Lung (tissue), 12 donors: ENCODE data around the gene DCST1. TPM values are rescaled to one million over a fixed set of nuclear protein-coding genes. Genes with fewer than 3 reads are reported as not detected.

Experiments
- ATAC-seq: fragments of 200-7000 bp; cut with Tn5 transposase; one replicate; pipeline ENCODE4 v1.9.1; 2020; ENCODE audit warnings: moderate number of reproducible peaks; ENCODE audit not compliant: insufficient read depth, low FRiP score
- DNase-seq, 3 donors: peaks; one replicate each; pipeline ENCODE4 v3.0.0-alpha.2; 2013 to 2017
- H3K27ac ChIP-seq, 2 donors: one replicate each; pipeline ENCODE4 v1.5.1; 2013; ENCODE audit warnings: mild to moderate bottlenecking in 2 of 2, moderate library complexity in 2 of 2, control low read depth in 1 of 2, inconsistent platforms in 1 of 2, low read depth in 1 of 2, low read length in 1 of 2
- H3K27me3 ChIP-seq, 3 donors: one replicate each; pipeline ENCODE4 v1.5.1; 2013; ENCODE audit warnings: low read length in 2 of 3; ENCODE audit not compliant: control insufficient read depth in 3 of 3, insufficient read depth in 3 of 3
- H3K36me3 ChIP-seq, 4 donors: one replicate each; pipeline ENCODE4 v1.5.1; 2013; ENCODE audit warnings: low read length in 4 of 4, mild to moderate bottlenecking in 1 of 4, moderate library complexity in 1 of 4; ENCODE audit not compliant: control insufficient read depth in 4 of 4, insufficient read depth in 4 of 4
- H3K4me1 ChIP-seq, 5 donors: one replicate each; pipeline ENCODE4 v1.5.1; 2013; ENCODE audit warnings: low read length in 5 of 5, mild to moderate bottlenecking in 2 of 5, moderate library complexity in 1 of 5; ENCODE audit not compliant: control insufficient read depth in 5 of 5, insufficient read depth in 5 of 5
- H3K4me3 ChIP-seq: one replicate; pipeline ENCODE4 v1.5.1; 2013; ENCODE audit warnings: mild to moderate bottlenecking, control low read depth, moderate library complexity
- H3K9ac ChIP-seq, 2 donors: one replicate each; pipeline ENCODE4 v1.5.1; 2013; ENCODE audit warnings: low read length in 2 of 2, control low read depth in 1 of 2; ENCODE audit not compliant: insufficient read depth in 1 of 2
- H3K9me3 ChIP-seq, 4 donors: one replicate each; pipeline ENCODE4 v1.5.1; 2013; ENCODE audit warnings: low read length in 3 of 4, mild to moderate bottlenecking in 1 of 4, moderate library complexity in 1 of 4; ENCODE audit not compliant: control insufficient read depth in 4 of 4, insufficient read depth in 3 of 4
- WGBS, 2 donors: extraction: QIAGEN DNeasy Blood & Tissue Kit; methylation state at CpG; one replicate each; pipeline ENCODE4 v1.1.7; 2013; 5-methylcytosine and 5-hydroxymethylcytosine counted together
- polyA plus RNA-seq, 2 donors: library from polyadenylated mRNA; stranded (reverse); fragments of 200-250 nt; gene quantifications; one replicate each; pipeline ENCODE4 v1.2.1, GENCODE V29; 2013
- total RNA-seq, 2 donors: library from RNA; depleted of rRNA in 1 of 2; stranded (reverse); fragments of >200 nt in 1 of 2; gene quantifications; one replicate each; pipeline ENCODE4 v1.2.1, GENCODE V29; 2014 to 2021
- TF ChIP-seq, protein P1 (sequence below): IDR thresholded peaks from 2 replicates; pipeline ENCODE4 v1.5.1; 2012; ENCODE audit warnings: mild to moderate bottlenecking; ENCODE audit errors: control extremely low read depth, extremely low read depth
- donor health status: control.
- donor health status: control.
- donor health status: Bipolar disorder and iron deficiency.
- donor health status: healthy.
- donor health status: DM: yes; HTN: yes; CAD: no.

DCST1 gene
- total and polyA plus RNA-seq, 4 donors, result 0.08 to 0.20 TPM; not detected in 2

DNA sequence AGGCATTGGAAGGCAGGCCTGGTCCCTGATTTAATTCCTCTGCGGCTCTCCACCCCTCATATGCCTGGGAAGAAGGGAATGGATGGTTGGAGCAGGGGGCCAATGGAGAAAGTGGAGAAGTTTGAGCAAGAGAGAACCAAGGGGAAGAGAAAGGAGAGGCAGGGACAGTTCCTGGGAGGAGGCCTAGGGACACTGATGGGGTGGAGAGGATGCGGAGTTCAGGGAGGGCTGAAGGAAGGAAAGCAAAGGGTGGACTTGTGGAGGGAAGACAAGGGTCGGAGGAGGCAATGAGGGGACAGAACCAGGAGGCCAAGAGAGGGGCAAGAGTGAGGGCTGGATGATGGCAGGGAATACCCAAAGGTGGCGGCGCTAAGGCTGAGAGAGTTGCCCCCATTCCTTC is 23.9 kb upstream of the DCST1 start:
- peak overlapping the region in 1 of 2 donors; percentile 26 for H3K27ac ChIP-seq
- peaks cover 2 to 53% (median 17%) of the 10 kb centered on the region in 5 donors for H3K4me1 ChIP-seq
- 78 to 87% methylated on average over 5 of the region's 5 CpGs for WGBS, 2 donors
- no peak overlapping the region for H3K9ac ChIP-seq
- DNase-seq (no peak), ATAC-seq (no peak)
- H3K9me3 ChIP-seq, result no peaks in the 10 kb centered on the region
- no peaks in the 10 kb centered on the region for H3K27me3 ChIP-seq
- peaks cover 0 to 9% (median 0%) of the 10 kb centered on the region in 4 donors for H3K36me3 ChIP-seq
- H3K4me3 ChIP-seq, result no peak overlapping the region
- TF ChIP-seq, protein P1, sequence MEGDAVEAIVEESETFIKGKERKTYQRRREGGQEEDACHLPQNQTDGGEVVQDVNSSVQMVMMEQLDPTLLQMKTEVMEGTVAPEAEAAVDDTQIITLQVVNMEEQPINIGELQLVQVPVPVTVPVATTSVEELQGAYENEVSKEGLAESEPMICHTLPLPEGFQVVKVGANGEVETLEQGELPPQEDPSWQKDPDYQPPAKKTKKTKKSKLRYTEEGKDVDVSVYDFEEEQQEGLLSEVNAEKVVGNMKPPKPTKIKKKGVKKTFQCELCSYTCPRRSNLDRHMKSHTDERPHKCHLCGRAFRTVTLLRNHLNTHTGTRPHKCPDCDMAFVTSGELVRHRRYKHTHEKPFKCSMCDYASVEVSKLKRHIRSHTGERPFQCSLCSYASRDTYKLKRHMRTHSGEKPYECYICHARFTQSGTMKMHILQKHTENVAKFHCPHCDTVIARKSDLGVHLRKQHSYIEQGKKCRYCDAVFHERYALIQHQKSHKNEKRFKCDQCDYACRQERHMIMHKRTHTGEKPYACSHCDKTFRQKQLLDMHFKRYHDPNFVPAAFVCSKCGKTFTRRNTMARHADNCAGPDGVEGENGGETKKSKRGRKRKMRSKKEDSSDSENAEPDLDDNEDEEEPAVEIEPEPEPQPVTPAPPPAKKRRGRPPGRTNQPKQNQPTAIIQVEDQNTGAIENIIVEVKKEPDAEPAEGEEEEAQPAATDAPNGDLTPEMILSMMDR, result no peak

DNA sequence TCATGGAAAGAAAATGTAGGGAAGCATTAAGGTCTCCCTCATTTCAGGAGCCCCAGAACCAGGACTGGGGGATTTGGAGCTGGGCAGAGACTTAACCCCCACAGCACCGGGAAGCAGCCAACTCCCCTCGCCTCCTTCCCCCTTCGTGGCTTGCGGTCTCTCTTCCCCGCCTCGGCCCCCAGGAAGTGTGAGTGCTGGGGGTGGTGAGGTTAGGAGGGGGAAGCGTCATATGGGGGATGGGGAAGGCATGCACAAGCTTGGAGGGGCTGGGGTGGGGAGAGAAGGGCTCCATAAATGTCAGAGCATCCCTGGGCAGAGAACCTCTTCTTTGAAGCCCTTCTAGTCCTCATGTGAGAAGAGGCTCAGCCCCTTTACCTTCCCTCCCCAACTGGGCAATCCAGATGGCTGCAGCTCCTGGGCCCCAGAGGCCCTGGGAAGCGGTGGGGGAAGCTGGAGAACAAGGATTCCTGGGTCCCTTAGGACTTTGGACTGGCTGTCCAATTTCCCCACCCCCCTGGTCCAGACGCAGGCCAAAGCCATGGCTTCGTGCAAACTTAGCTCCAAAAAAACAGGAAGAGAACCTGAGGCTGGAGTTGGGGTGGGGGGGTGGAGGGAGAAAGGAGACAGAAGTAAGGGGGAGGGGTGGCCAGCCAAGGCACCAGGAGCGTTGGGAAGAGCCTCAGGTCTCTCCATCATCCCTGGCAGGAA is 23.3 kb upstream of the DCST1 start:
- ATAC-seq (no peak), DNase-seq (no peak)
- no peaks in the 10 kb centered on the region for H3K27me3 ChIP-seq
- WGBS, 2 donors, result 32 to 53% methylated on average over 5 to 11 of the region's 11 CpGs
- no peak overlapping the region for H3K9ac ChIP-seq
- H3K4me1 ChIP-seq, result peaks cover 2 to 48% (median 17%) of the 10 kb centered on the region in 5 donors
- H3K4me3 ChIP-seq, result no peak overlapping the region
- TF ChIP-seq, protein P1, result no peak
- peak overlapping the region in 1 of 2 donors; percentile 37 for H3K27ac ChIP-seq
- peaks cover 0 to 15% (median 0%) of the 10 kb centered on the region in 4 donors for H3K36me3 ChIP-seq
- H3K9me3 ChIP-seq, result no peaks in the 10 kb centered on the region

DNA sequence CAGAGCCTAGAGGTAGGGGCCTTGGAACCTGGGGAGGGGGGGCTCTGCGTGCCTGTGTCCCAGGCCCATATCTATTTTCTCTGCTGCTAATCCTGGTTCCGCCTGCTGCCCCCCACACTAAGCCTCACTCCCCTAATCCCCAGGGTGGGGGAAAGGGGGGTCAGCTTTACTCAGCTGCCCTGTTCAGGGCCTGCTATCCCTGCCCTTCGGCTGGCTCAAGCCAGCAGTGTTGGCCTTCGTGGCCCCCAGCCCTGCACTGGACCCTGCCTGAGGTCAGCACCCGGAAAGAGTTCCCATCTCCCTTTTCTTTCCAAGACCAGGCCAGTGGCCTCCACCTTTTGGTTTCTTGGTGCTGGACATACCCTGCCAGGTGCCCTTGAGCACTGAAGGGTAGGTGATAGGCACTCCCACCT is 22.6 kb upstream of the DCST1 start:
- no peaks in the 10 kb centered on the region for H3K9me3 ChIP-seq
- H3K9ac ChIP-seq, result no peak overlapping the region
- peak overlapping the region in 1 of 2 donors; percentile 65 for H3K27ac ChIP-seq
- H3K36me3 ChIP-seq, result peaks cover 0 to 21% (median 0%) of the 10 kb centered on the region in 4 donors
- TF ChIP-seq, protein P1, result no peak
- no peak overlapping the region for H3K4me3 ChIP-seq
- DNase-seq, result no peak
- no peak for ATAC-seq
- peaks cover 2 to 45% (median 17%) of the 10 kb centered on the region in 5 donors for H3K4me1 ChIP-seq
- H3K27me3 ChIP-seq, result no peaks in the 10 kb centered on the region
- 75 to 86% methylated on average over 5 of the region's 5 CpGs for WGBS, 2 donors
